Osteocyte (in vitro differentiated cells): ENCODE data around the gene C4orf50. TPM values are rescaled to one million over a fixed set of nuclear protein-coding genes. Genes with fewer than 3 reads are reported as not detected.

Experiments used
- DNase-seq: peaks from one replicate; pipeline ENCODE4 v3.0.0; 2021; ENCODE audit warnings: mixed read lengths; ENCODE audit not compliant: unreplicated experiment; ENCODE audit errors: extremely low spot score
- H3K27ac Mint-ChIP-seq: one replicate; pipeline ENCODE4 v1.8.0; 2021; ENCODE audit warnings: mild to moderate bottlenecking, mixed read lengths; ENCODE audit not compliant: unreplicated experiment
- H3K27me3 Mint-ChIP-seq: one replicate; pipeline ENCODE4 v1.8.0; 2021; ENCODE audit warnings: mixed read lengths; ENCODE audit not compliant: unreplicated experiment
- H3K36me3 Mint-ChIP-seq: one replicate; pipeline ENCODE4 v1.8.0; 2021; ENCODE audit warnings: mixed read lengths; ENCODE audit not compliant: unreplicated experiment
- H3K4me1 Mint-ChIP-seq: one replicate; pipeline ENCODE4 v1.8.0; 2021; ENCODE audit warnings: mixed read lengths; ENCODE audit not compliant: unreplicated experiment
- H3K4me3 Mint-ChIP-seq: one replicate; pipeline ENCODE4 v1.8.0; 2021; ENCODE audit warnings: mild to moderate bottlenecking, moderate library complexity, mixed read lengths; ENCODE audit not compliant: unreplicated experiment
- H3K9me3 Mint-ChIP-seq: one replicate; pipeline ENCODE4 v1.8.0; 2021; ENCODE audit warnings: mixed read lengths; ENCODE audit not compliant: unreplicated experiment
- CTCF ChIP-seq: fragments of 200-600 bp; sonication (generic); IDR thresholded peaks from 2 replicates; pipeline ENCODE4 v1.5.0; 2021; ENCODE audit warnings: antibody characterized with exemption, mild to moderate bottlenecking, moderate library complexity
- total RNA-seq: library from RNA; stranded (reverse); gene quantifications from 2 replicates; pipeline ENCODE4 v1.2.1, GENCODE V29; 2021

Gene C4orf50
- total RNA-seq, 1 donor from 2014 or later, result not detected

DNA sequence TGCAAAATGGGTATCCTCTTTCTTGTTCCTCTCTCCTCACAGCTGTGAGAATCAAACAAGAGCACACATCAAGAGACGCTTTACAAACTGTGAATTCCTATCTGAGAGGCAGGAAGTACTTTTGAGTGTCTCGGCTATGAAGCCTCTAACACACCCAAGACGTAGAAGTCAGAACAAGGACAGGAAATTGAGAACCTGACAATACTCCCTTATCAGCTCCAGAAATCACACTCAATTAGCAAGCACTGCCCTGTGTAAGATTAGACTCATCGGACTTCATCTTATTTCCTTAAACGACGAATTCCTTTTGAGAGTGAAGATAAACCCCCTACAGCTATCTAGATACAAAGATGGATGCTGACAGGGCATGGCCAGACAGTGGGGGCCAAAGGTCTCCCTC, 74.7 kb downstream of the C4orf50 start:
- Mint-ChIP-seq H3K9me3 (peaks cover 8% of the 10 kb centered on the region), H3K4me3 (no peak overlapping the region), H3K27ac (no peak overlapping the region), H3K4me1 (no peaks in the 10 kb centered on the region), H3K36me3 (no peaks in the 10 kb centered on the region), H3K27me3 (peaks cover 15% of the 10 kb centered on the region)
- no peak for DNase-seq
- TF ChIP-seq CTCF, result no peak

- TF ChIP-seq CTCF, result no peak
- Mint-ChIP-seq H3K4me1 (no peaks in the 10 kb centered on the region), H3K4me3 (no peak overlapping the region), H3K9me3 (peaks cover 8% of the 10 kb centered on the region), H3K27ac (no peak overlapping the region), H3K27me3 (peaks cover 17% of the 10 kb centered on the region), H3K36me3 (no peaks in the 10 kb centered on the region)
- no peak for DNase-seq
Measured at GRCh38 chr4:5942947-5943346, 75.3 kb downstream of the C4orf50 start.

GRCh38 chr4:5941601-5942000, 76.6 kb downstream of the C4orf50 start:
- no peak for DNase-seq
- H3K27ac Mint-ChIP-seq, result no peak overlapping the region
- no peak overlapping the region for H3K4me3 Mint-ChIP-seq
- peaks cover 6% of the 10 kb centered on the region for H3K9me3 Mint-ChIP-seq
- H3K36me3 Mint-ChIP-seq, result no peaks in the 10 kb centered on the region
- TF ChIP-seq CTCF, result no peak
- H3K4me1 Mint-ChIP-seq, result no peaks in the 10 kb centered on the region
- H3K27me3 Mint-ChIP-seq, result peaks cover 26% of the 10 kb centered on the region

- H3K4me3 Mint-ChIP-seq, result no peak overlapping the region
- no peaks in the 10 kb centered on the region for H3K36me3 Mint-ChIP-seq
- H3K4me1 Mint-ChIP-seq, result no peaks in the 10 kb centered on the region
- DNase-seq, result no peak
- peaks cover 34% of the 10 kb centered on the region for H3K27me3 Mint-ChIP-seq
- TF ChIP-seq CTCF, result no peak
- no peaks in the 10 kb centered on the region for H3K9me3 Mint-ChIP-seq
- H3K27ac Mint-ChIP-seq, result no peak overlapping the region
Measured at GRCh38 chr4:5940470-5941203, 77.6 kb downstream of the C4orf50 start.

DNA sequence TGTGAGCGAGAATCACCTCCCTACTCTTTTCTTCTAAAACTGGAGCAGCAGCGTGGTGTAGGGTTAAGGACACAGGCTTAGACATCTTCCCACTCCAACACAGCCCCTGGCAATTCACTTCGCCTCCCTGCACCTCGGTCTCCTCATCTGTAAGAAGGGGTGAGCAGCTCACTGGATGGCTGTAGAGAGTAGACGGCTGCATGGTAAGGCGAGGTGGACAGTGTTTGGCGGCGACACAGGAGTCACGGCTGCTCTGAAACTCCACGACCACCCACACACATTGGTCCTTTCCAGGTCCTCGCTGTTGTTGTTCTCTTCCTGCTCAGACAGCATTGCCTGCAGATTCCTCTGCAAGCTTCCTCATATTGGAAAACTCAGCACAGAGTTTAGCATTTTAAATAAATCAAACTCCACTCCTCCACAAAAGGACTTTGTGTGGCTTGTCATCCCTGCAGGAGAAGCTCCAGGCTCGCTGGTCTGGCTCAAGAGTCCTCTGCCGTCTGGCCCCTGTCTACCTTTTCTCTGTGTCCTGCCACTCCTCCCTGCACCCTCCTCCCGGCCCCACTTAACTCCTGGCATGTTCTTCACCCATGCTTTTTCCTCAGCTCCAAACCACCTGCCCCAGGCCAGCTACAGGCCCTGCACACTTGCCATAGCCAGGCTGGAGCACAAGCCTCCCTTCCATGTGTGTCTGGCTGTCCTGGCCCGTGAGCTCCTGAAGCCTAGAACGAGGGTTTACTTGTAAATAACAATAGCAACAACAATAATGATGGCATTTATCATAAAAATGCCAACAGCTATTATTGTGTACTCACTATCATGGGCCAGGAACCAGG, 84.0 kb downstream of the C4orf50 start:
- no peak for DNase-seq
- TF ChIP-seq CTCF, result no peak
- peaks cover 64% of the 10 kb centered on the region for H3K27me3 Mint-ChIP-seq
- peaks cover 6% of the 10 kb centered on the region for H3K4me1 Mint-ChIP-seq
- H3K27ac Mint-ChIP-seq, result no peak overlapping the region
- no peaks in the 10 kb centered on the region for H3K36me3 Mint-ChIP-seq
- no peaks in the 10 kb centered on the region for H3K9me3 Mint-ChIP-seq
- no peak overlapping the region for H3K4me3 Mint-ChIP-seq
